Astrocyte (in vitro differentiated cells and primary cell): ENCODE measurements around the gene CLHC1. TPM values are rescaled to one million over a fixed set of nuclear protein-coding genes. Genes with fewer than 3 reads are reported as not detected.

Experiments used
- DNase-seq: peaks from one replicate; pipeline ENCODE4 v3.0.0-alpha.2; 2010; ENCODE audit warnings: low read depth
- FAIRE-seq: peaks from 2 replicates; lab custom pipeline; 2011; peaks lifted over from hg19 to GRCh38; lab: Jason Lieb, UNC
- H2AFZ ChIP-seq: 2 replicates; pipeline ENCODE4 v1.6.0; 2012; ENCODE audit warnings: low read depth, low read length, inconsistent platforms
- H3K27ac ChIP-seq: 2 replicates; pipeline ENCODE4 v1.5.1; 2011; ENCODE audit warnings: low read depth, low read length, inconsistent platforms
- H3K27me3 ChIP-seq: 2 replicates; pipeline ENCODE4 v1.6.0; 2011; ENCODE audit warnings: low read length, inconsistent platforms; ENCODE audit not compliant: insufficient read depth
- H3K36me3 ChIP-seq: 2 replicates; pipeline ENCODE4 v1.5.1; 2011; ENCODE audit warnings: low read length, inconsistent platforms; ENCODE audit not compliant: insufficient read depth
- H3K4me1 ChIP-seq: 2 replicates; pipeline ENCODE4 v1.5.1; 2011; ENCODE audit warnings: low read length, inconsistent platforms; ENCODE audit not compliant: insufficient read depth
- H3K4me2 ChIP-seq: 2 replicates; pipeline ENCODE4 v1.6.0; 2012; ENCODE audit warnings: low read length, inconsistent platforms
- H3K4me3 ChIP-seq: 2 replicates; pipeline ENCODE4 v1.5.1; 2011; ENCODE audit warnings: low read depth, mild to moderate bottlenecking, low read length, inconsistent platforms; ENCODE audit not compliant: insufficient read depth
- H3K79me2 ChIP-seq: 2 replicates; pipeline ENCODE4 v1.6.0; 2012; ENCODE audit warnings: mild to moderate bottlenecking, low read length, inconsistent platforms; ENCODE audit not compliant: insufficient read depth
- H3K9ac ChIP-seq: 2 replicates; pipeline ENCODE4 v1.6.0; 2012; ENCODE audit warnings: mild to moderate bottlenecking, low read length, inconsistent platforms
- H3K9me3 ChIP-seq: 2 replicates; pipeline ENCODE4 v1.5.1; 2012; ENCODE audit warnings: low read depth, mild to moderate bottlenecking, low read length, inconsistent platforms; ENCODE audit not compliant: insufficient read depth
- H4K20me1 ChIP-seq: 2 replicates; pipeline ENCODE4 v1.6.0; 2012; ENCODE audit warnings: low read length, inconsistent platforms; ENCODE audit not compliant: insufficient read depth
- H3K27ac Mint-ChIP-seq: one replicate; pipeline ENCODE4 v1.8.0; 2021; ENCODE audit warnings: mild to moderate bottlenecking, mixed read lengths; ENCODE audit not compliant: unreplicated experiment
- H3K27me3 Mint-ChIP-seq: one replicate; pipeline ENCODE4 v1.8.0; 2021; ENCODE audit warnings: low read depth, mixed read lengths; ENCODE audit not compliant: unreplicated experiment
- H3K36me3 Mint-ChIP-seq: one replicate; pipeline ENCODE4 v1.8.0; 2021; ENCODE audit warnings: low read depth, mixed read lengths; ENCODE audit not compliant: unreplicated experiment
- H3K4me1 Mint-ChIP-seq: one replicate; pipeline ENCODE4 v1.8.0; 2021; ENCODE audit warnings: low read depth, mixed read lengths; ENCODE audit not compliant: unreplicated experiment
- H3K4me3 Mint-ChIP-seq: one replicate; pipeline ENCODE4 v1.8.0; 2021; ENCODE audit warnings: mild to moderate bottlenecking, moderate library complexity, mixed read lengths; ENCODE audit not compliant: unreplicated experiment
- H3K9me3 Mint-ChIP-seq: one replicate; pipeline ENCODE4 v1.8.0; 2021; ENCODE audit warnings: mild to moderate bottlenecking, mixed read lengths; ENCODE audit not compliant: unreplicated experiment
- EZH2 ChIP-seq: IDR thresholded peaks from 2 replicates; pipeline ENCODE4 v1.6.1; 2012; ENCODE audit warnings: mild to moderate bottlenecking, low read length, inconsistent platforms; ENCODE audit not compliant: insufficient read depth
- total RNA-seq: library from RNA; stranded (reverse); gene quantifications from 2 replicates; pipeline ENCODE4 v1.2.1, GENCODE V29; 2021
- TF ChIP-seq, protein P1 (sequence below): IDR thresholded peaks from 2 replicates; pipeline ENCODE4 v1.5.1; 2011; ENCODE audit warnings: low read depth, mild to moderate bottlenecking, inconsistent platforms, low read length, moderate library complexity; ENCODE audit not compliant: insufficient read depth

CLHC1 gene
- total RNA-seq, 1 donor from 2014 or later: 17.5 TPM

DNA sequence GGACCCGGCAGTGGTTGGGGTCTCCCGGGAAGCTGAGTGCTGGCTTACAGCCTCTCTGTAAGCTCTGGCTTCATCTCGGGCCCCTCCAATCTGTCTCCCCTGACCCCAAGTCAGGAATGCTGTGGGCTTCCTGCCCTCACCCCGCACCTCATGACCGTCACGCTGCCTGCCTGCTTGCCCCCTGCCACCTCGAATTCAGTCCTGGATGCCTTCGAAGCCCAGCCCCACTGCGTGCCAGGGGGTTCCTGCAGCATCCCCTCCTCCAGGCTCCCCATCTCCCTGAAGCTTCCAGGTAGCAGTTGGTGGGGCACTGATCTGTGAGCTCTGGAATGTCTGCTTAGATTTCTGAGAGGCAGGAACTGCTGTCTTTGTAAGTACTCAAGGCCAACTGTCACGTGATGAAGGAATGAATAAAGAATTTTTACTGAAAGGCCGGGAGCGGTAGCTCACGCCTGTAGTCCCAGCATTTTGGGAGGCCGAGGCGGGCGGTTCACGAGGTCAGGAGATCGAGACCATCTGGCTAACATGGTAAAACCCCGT, 6.5 kb downstream of the CLHC1 start:
- TF ChIP-seq, protein P1, sequence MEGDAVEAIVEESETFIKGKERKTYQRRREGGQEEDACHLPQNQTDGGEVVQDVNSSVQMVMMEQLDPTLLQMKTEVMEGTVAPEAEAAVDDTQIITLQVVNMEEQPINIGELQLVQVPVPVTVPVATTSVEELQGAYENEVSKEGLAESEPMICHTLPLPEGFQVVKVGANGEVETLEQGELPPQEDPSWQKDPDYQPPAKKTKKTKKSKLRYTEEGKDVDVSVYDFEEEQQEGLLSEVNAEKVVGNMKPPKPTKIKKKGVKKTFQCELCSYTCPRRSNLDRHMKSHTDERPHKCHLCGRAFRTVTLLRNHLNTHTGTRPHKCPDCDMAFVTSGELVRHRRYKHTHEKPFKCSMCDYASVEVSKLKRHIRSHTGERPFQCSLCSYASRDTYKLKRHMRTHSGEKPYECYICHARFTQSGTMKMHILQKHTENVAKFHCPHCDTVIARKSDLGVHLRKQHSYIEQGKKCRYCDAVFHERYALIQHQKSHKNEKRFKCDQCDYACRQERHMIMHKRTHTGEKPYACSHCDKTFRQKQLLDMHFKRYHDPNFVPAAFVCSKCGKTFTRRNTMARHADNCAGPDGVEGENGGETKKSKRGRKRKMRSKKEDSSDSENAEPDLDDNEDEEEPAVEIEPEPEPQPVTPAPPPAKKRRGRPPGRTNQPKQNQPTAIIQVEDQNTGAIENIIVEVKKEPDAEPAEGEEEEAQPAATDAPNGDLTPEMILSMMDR: no peak
- no peak for TF ChIP-seq EZH2
- no peak for FAIRE-seq
- Mint-ChIP-seq H3K36me3 (peaks cover 3% of the 10 kb centered on the region), H3K9me3 (no peaks in the 10 kb centered on the region), H3K27me3 (no peaks in the 10 kb centered on the region), H3K4me1 (peaks cover 21% of the 10 kb centered on the region), H3K4me3 (no peak overlapping the region), H3K27ac (peak overlapping the region; percentile 31)
- H3K27me3 ChIP-seq: no peaks in the 10 kb centered on the region
- H2AFZ ChIP-seq: no peak overlapping the region
- no peak for DNase-seq
- peaks cover 4% of the 10 kb centered on the region for H4K20me1 ChIP-seq
- no peak overlapping the region for H3K4me2 ChIP-seq
- no peak overlapping the region for H3K9ac ChIP-seq
- no peaks in the 10 kb centered on the region for H3K36me3 ChIP-seq
- no peak overlapping the region for H3K27ac ChIP-seq
- H3K4me3 ChIP-seq: no peak overlapping the region
- H3K4me1 ChIP-seq: peaks cover 3% of the 10 kb centered on the region
- no peaks in the 10 kb centered on the region for H3K9me3 ChIP-seq
- peaks cover 37% of the 10 kb centered on the region for H3K79me2 ChIP-seq

DNA sequence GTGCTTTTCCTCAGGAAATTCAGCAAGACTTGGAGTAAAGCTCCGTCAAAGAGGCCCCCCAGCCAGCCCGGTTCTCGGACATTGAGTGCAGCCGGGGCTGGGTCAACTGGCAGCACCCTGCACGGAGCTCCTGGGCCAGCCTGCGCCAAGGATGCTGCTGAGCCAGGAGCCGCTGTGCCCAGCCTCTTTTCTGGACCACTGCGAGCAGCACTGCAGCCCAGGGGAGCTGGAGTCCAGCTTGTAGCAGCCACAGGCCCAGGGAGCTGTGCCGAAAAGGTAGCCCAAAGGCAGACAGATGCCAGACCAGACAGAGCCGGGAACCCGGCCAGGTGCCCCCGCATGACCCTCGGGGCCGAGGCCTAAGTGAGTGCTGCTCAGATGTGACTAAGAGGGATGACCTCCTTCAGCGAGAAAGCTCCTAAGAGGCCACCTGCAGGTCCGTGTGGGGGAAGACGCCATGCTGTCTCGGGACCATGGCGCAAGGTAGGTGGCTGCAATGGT, 7.3 kb downstream of the CLHC1 start:
- H3K27me3 Mint-ChIP-seq: no peaks in the 10 kb centered on the region
- Histone ChIP-seq H3K4me2 (no peak overlapping the region), H3K27me3 (no peaks in the 10 kb centered on the region), H3K9me3 (no peaks in the 10 kb centered on the region), H4K20me1 (peaks cover 4% of the 10 kb centered on the region), H3K9ac (no peak overlapping the region), H3K4me1 (peaks cover 3% of the 10 kb centered on the region), H3K27ac (no peak overlapping the region), H3K36me3 (no peaks in the 10 kb centered on the region), H3K79me2 (peaks cover 31% of the 10 kb centered on the region), H3K4me3 (no peak overlapping the region), H2AFZ (no peak overlapping the region)
- no peak overlapping the region for H3K27ac Mint-ChIP-seq
- no peak for DNase-seq
- H3K36me3 Mint-ChIP-seq: peaks cover 5% of the 10 kb centered on the region
- TF ChIP-seq, protein P1: no peak
- no peak for TF ChIP-seq EZH2
- no peak overlapping the region for H3K4me3 Mint-ChIP-seq
- H3K4me1 Mint-ChIP-seq: peaks cover 20% of the 10 kb centered on the region
- FAIRE-seq: no peak
- no peaks in the 10 kb centered on the region for H3K9me3 Mint-ChIP-seq

DNA sequence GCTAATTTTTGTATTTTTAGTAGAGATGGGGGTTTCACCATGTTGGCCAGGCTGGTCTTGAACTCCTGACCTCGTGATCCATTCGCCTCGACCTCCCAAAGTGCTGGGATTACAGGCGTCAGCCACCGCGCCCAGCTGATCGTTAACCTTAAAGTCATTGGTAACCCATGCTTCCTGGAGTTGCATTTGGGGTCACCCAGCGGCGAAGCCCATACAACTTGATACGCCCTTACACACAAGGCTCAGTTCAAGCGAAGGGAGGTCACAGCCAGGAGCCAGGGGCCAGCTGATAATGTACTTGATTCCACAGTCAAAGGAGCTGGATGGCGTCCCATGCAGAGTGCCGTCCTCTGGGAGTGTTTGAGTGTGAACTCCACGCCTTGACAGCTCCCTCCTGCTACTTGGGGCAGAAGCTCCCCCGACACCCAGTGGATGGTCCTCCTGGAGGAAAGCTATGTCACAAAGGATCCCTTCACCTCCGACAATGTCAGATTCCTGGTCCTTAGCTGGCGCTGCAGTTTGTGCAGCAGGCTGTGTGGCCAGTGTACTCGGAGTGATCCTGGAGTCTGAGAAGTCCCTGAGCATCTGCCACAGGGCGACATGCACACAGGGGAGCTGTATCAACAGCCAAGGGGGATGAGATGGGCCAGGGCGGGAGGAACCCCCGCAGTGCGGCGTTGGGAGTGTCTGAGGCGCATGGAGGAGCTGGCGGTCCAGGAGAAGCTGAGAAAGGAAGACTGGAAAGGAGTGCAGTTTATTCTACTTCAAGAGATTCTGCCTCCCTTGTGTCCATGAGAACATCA, 7.9 kb downstream of the CLHC1 start:
- Mint-ChIP-seq H3K4me1 (peaks cover 16% of the 10 kb centered on the region), H3K27me3 (no peaks in the 10 kb centered on the region), H3K4me3 (peak overlapping the region; percentile 40), H3K36me3 (peaks cover 5% of the 10 kb centered on the region), H3K27ac (no peak overlapping the region), H3K9me3 (no peaks in the 10 kb centered on the region)
- no peak for FAIRE-seq
- H3K79me2 ChIP-seq: peaks cover 25% of the 10 kb centered on the region
- peaks cover 3% of the 10 kb centered on the region for H3K4me1 ChIP-seq
- H3K9ac ChIP-seq: no peak overlapping the region
- H3K36me3 ChIP-seq: no peaks in the 10 kb centered on the region
- H3K27ac ChIP-seq: no peak overlapping the region
- no peaks in the 10 kb centered on the region for H3K27me3 ChIP-seq
- DNase-seq: no peak
- H2AFZ ChIP-seq: no peak overlapping the region
- H3K4me2 ChIP-seq: peak overlapping the region; percentile 84
- TF ChIP-seq EZH2: no peak
- TF ChIP-seq, protein P1: no peak
- peaks cover 4% of the 10 kb centered on the region for H4K20me1 ChIP-seq
- no peaks in the 10 kb centered on the region for H3K9me3 ChIP-seq
- H3K4me3 ChIP-seq: no peak overlapping the region
